H7 (cell line): ENCODE measurements around the gene ZNF654. TPM values are rescaled to one million over a fixed set of nuclear protein-coding genes. Genes with fewer than 3 reads are reported as not detected.

Experiments
- DNase-seq: peaks from one replicate; pipeline ENCODE4 v3.0.0; 2012
- H3K27me3 ChIP-seq: 2 replicates; pipeline ENCODE4 v1.6.0; 2011; ENCODE audit warnings: mild to moderate bottlenecking, low read length; ENCODE audit not compliant: control insufficient read depth, insufficient read depth
- H3K36me3 ChIP-seq: replicated peaks from 2 replicates; pipeline ENCODE4 v1.5.1; 2011; ENCODE audit warnings: low read length; ENCODE audit not compliant: control insufficient read depth, insufficient read depth
- H3K4me3 ChIP-seq: 2 replicates; pipeline ENCODE4 v1.5.1; 2011; ENCODE audit warnings: low read depth, mild to moderate bottlenecking, control low read depth, low read length, moderate library complexity; ENCODE audit not compliant: insufficient read depth
- total RNA-seq: library from RNA; depleted of rRNA; stranded (reverse); fragments of >200 nt; shearing (Covaris generic); gene quantifications from 2 replicates; pipeline ENCODE4 v1.2.3, GENCODE V29; 2014

Gene ZNF654
- total RNA-seq, 1 experiment from 2014 or later: 2.1 TPM

DNA sequence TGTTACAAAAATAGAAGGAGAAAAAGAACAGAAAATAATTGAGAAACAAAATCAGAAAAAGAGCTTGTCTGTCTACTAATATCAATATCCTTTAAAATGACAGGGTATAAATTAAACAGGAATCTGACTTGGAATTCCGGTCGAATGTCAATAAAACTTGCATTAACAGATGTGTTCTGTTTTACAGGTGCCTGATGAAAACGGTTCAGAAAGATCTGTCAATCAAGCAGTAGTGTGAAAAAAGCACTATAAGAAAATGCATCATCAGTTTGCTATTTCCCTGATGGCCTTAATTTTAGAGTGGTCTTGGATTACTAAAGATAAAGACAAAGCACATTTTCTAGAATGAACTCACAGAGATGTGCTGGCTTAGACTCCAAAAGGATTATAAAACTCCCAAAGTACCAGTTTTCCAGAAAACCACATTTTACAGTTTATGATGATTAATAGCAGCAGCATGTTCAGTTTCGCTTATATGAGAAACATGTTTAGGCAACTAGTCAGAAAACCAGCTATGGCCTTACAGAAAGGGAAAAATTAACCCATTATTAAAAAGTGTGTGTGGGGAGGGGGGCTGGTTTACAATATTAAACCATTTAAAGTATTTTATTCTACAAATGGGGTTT is 82.5 kb downstream of the ZNF654 start:
- DNase-seq: no peak
- H3K27me3 ChIP-seq: no peaks in the 10 kb centered on the region
- H3K36me3 ChIP-seq: peaks cover 3% of the 10 kb centered on the region
- H3K4me3 ChIP-seq: no peak overlapping the region

DNA sequence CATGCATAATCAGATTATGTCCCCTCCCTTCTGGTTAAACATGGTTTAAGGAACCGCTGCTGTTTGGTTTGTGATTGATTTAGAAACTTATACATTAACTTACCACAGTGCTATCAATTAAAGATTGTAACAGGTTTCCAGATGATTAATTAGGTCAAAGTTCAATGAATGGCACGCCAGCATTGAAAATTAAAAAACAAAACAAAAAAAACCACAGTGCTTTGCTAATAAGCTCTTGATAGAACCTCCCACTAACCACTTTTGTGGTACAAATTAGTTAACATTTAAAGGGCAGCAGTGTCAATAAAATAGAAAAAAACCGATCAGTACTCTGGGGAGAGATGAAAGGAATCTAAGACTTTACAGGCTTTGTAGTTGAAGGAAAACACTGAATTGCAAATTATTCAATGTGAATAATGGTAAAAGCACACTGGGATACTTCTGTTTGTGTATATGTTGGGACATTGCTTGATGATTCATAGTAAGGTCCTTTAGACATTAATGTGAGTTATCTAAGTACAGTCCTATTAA is 83.1 kb downstream of the ZNF654 start:
- peaks cover 3% of the 10 kb centered on the region for H3K36me3 ChIP-seq
- no peak overlapping the region for H3K4me3 ChIP-seq
- no peaks in the 10 kb centered on the region for H3K27me3 ChIP-seq
- DNase-seq: no peak

DNA sequence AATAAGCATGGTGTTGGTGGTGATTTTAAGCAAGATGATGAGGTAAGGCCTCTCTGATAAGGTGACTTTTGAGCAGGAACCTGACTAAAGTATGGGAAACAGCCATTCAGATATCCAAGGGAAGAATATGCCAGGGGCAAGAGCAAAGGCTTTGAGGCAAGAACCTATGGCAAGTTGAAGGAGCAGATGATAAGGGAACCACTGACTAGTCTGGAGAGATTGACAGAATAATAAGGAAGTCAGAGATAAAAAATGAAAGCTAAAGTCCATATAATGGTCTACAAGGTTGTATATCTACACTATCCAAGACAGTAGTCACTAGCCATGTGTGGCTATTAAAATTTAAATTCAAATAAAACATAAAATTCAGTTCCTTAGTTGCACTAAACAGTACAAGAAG is 88.2 kb downstream of the ZNF654 start:
- H3K36me3 ChIP-seq: no peaks in the 10 kb centered on the region
- no peak for DNase-seq
- H3K4me3 ChIP-seq: no peak overlapping the region
- H3K27me3 ChIP-seq: no peaks in the 10 kb centered on the region

DNA sequence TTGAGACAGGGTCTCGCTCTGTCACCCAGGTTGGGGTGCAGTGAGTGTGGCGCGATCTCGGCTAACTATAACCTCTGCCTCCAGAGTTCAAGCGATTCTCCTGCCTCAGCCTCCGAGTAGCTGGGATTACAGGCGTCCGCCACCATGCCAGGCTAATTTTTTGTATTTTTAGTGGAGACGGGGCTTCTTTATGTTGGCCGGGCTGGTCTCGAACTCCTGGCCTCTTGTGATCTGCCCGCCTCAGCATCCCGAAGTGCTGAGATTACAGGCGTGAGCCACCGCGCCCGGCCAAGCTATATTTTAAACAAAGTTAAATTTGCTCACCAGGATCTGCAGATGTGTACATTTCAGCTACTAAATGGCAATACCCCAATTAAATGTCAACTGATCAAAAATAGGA is 89.6 kb downstream of the ZNF654 start:
- Histone ChIP-seq H3K27me3 (no peaks in the 10 kb centered on the region), H3K36me3 (peaks cover 2% of the 10 kb centered on the region), H3K4me3 (peak overlapping the region; percentile 65)
- DNase-seq: no peak

DNA sequence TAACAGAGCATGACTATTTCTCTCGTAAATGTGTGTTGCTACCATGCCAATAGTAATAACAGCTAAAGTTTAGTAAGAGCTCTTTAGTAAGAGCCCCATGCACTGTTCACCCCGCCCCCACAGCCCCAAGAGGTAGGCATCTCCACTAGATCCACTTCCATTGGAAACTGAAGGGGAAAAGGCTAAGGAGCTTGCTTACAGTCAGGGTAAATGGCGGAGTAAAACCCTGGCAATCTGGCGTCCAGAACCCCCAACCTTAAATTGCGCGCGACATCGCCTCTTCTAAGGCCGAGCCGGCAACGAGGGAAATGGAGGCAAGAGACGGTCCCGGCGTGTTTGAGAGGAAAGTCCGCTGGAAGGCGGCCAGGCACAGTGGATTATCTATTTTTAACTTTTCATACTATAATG is 90.0 kb downstream of the ZNF654 start:
- Histone ChIP-seq H3K27me3 (no peaks in the 10 kb centered on the region), H3K4me3 (peak overlapping the region; percentile 65), H3K36me3 (peaks cover 2% of the 10 kb centered on the region)
- DNase-seq: peak; percentile 19

DNA sequence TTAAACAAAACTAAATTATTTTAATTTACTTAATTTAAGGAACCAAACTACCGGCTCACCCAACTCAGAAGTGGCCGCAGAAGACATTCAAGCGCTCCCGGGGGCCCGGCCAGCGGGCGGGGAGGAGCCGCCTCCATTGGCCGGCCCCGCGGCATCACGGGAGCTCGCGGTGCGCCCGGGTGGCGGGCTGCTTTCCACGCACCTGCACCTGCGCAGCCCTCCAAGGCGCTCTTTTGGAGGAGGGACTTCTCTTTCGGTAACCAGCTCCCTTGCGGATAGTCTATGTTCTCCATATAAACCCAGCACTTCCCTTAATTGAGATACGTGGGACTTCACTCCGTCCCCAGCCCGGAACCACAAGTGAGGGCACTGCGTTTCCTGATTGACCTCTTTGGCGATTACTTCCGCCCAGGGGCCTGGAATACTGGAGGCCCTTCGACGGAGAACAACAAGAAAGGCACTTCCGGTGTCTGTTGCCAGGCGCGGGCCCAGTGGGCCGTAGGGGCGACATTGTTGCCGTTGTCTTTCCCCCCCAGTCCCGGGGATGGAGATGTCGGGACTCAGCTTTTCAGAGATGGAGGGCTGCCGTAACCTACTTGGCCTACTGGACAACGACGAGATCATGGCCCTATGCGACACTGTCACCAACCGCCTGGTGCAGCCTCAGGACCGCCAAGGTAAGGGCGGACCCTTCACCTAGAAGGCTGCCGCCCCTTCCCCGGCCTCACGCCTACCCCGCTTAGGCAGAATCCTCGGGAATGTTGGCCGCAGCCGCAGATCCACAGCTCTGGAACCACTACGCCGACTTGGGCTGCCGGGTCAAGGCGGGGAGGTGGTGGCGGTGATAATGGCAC is 90.7 kb downstream of the ZNF654 start, which contains the start of gene C3orf38:
Gene C3orf38 (plus strand): TSS at position 451 of the 854 bp plus-strand sequence. CDS start 94 bp downstream, at position 545.
- peak within 1 kb of the TSS; percentile 65 for H3K4me3 ChIP-seq
- H3K27me3 ChIP-seq: no peaks in the 10 kb centered on the region
- peaks cover 5% of the 10 kb centered on the region for H3K36me3 ChIP-seq
- DNase-seq: peak; percentile 82

DNA sequence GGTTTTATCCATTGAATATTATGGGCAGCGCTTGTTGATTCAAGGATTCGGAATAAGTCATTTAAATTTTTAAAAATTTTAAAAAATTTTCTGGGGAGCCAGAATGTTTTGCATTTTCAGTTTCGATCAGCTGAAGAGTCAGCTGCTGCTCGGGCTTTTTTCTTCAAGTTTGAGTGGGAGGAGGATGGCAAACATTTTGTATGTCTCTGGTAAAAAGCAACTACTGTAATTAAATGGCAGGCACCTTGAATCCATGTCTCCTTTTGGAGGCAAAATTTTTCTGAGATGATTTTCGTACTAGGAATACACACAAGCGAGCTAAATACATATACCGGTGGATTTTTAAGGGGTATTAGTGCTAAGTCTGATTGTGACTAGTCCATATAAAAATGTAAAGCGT is 91.3 kb downstream of the ZNF654 start:
- Histone ChIP-seq H3K36me3 (peaks cover 6% of the 10 kb centered on the region), H3K27me3 (no peaks in the 10 kb centered on the region), H3K4me3 (peak overlapping the region; percentile 65)
- no peak for DNase-seq

DNA sequence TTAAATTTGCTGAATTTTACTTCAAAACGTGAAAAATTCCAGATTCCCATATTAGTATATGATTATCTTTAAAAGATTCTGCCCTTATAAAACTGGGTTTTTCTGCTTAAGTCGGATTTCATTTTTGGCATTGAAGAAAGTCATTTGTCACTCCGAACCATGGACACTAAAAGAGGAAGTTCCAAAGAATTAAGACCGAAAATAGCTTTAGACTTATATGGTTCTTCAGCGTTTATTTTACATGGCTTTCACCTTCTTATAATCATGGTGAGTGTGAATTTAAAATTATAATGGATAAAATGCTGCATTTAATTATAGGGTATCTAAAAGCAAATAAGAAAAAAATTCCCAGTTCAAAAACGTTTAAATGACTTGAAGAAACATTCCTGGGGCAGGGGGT is 91.8 kb downstream of the ZNF654 start:
- DNase-seq: no peak
- peaks cover 6% of the 10 kb centered on the region for H3K36me3 ChIP-seq
- peak overlapping the region; percentile 65 for H3K4me3 ChIP-seq
- H3K27me3 ChIP-seq: no peaks in the 10 kb centered on the region

DNA sequence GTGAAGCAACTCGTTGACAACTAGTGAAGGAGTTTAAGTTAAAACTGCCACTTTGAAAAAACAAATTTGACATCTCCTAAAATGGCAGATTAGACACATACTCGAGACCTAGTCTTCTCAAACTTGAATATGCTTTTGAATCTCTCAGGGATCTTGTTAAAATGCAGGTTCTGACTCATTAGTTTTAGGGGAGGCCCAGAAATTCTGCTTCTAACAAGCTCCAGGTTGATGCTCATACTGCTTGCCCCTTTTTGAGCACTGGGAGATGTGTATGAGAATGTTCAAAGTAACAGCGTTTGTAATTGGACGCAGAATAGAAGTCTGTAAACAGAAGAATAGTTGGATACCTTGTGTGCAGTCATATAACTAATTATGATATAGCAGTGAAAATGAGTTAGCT is 92.3 kb downstream of the ZNF654 start:
- H3K36me3 ChIP-seq: peaks cover 6% of the 10 kb centered on the region
- DNase-seq: no peak
- no peak overlapping the region for H3K4me3 ChIP-seq
- no peaks in the 10 kb centered on the region for H3K27me3 ChIP-seq

DNA sequence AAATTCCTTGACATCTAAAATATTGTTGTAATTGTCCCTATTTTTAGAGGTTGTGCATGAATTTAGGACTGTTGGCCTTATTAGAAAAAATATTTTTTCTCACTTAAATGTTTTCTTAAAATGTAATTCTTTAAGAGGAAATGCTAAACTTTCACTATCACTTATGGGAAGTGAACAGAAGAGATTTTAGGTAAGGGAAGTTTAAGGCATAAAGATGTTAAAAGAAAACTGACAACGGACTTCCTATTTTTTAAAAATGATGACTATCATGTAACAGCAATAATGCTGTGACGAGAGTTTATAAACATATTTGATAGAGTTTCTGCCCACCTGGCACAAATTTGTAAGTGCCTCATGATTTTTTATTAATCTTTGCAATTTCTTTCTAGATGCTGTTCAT is 93.8 kb downstream of the ZNF654 start:
- DNase-seq: no peak
- Histone ChIP-seq H3K4me3 (no peak overlapping the region), H3K36me3 (peaks cover 6% of the 10 kb centered on the region), H3K27me3 (no peaks in the 10 kb centered on the region)

DNA sequence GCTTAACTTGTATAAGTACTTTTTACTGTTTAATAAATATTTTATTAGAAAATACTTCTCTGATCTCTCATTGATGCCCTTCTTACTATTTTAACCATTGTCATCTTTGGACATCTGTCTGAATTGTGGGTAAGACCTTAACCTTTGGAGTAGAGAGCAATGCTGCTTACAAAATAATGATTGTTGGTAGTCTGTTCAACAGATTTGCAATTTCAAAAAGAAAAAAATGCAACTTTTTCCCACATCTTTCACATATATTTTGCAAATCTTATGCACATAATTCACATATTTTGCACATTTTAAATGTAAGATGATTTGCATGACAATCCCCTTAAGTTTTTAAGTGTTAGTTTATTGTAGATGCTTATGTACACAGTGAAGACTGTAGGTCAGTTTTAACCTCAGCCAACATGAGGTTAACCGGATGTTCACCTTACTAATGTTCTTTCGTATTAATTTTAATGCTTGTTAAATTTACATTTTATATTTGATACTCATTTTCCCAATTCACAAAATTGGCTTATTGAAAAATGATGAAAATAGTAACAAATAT is 107.4 kb downstream of the ZNF654 start:
- Histone ChIP-seq H3K36me3 (no peaks in the 10 kb centered on the region), H3K27me3 (no peaks in the 10 kb centered on the region), H3K4me3 (no peak overlapping the region)
- no peak for DNase-seq

DNA sequence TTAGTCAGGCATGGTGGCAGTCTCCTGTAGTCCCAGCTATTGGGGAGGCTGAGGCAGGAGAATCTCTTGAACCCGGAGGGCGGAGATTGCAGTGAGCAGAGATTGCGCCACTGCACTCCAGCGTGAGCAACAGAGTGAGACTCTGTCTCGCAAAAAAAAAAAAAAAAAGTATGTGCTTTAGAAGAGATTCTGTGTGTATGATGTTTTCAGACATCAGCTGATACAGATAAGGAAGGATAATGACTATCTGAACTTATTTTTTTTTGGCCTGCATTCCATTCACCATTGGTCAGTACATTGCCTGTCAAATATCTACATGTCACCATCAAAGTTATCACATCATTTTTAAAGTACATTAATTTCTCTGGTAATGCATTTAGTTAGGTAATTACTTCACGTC is 108.1 kb downstream of the ZNF654 start:
- no peak for DNase-seq
- H3K36me3 ChIP-seq: no peaks in the 10 kb centered on the region
- H3K27me3 ChIP-seq: no peaks in the 10 kb centered on the region
- H3K4me3 ChIP-seq: no peak overlapping the region

DNA sequence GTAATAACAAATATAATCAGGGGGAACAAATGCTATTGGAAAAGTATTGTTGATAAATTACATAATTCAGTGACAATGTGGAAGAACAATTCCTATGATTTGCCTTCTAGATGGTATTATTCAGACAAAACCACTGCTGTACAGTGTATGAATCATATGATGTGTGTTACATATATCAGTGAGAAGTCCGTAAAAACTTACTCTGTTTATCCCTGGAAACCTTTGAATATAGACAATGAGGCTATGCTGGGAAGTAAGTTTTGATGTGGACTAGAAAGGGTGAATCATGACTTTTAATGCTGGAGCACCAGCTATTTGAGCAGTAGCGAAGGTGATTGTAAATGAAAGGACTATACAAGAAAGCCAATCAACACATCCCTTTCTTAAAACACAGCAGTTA is 108.6 kb downstream of the ZNF654 start:
- Histone ChIP-seq H3K4me3 (no peak overlapping the region), H3K36me3 (no peaks in the 10 kb centered on the region), H3K27me3 (no peaks in the 10 kb centered on the region)
- DNase-seq: no peak

DNA sequence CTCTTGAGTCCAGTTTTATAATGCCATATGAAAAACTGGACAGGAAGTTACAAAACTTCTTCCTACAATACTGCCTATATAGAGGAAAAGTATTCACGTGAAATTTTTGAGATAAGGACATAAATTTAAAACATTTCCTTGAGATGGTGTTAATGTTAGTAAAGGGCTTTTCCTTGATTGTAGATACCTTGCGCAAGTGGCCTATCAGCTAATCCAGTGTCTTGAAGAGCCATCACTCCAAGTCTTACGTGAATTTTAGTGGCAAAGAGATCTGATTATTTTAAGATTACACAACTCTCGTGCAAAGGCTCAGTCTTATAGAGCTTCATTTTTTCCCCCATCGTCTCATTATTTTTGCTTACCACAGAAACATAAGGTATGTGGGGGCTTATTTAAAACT is 109.1 kb downstream of the ZNF654 start:
- Histone ChIP-seq H3K4me3 (no peak overlapping the region), H3K36me3 (no peaks in the 10 kb centered on the region), H3K27me3 (no peaks in the 10 kb centered on the region)
- DNase-seq: no peak
